Measurements from ENCODE around the gene PKP4.

GRCh38 chr2:158600155-158600802, 143.5 kb downstream of the PKP4 start:
- no peak for TF ChIP-seq CTCF (IDR thresholded peaks at IDR 0.05; ENCODE audit: low read length)
- TF ChIP-seq EZH2 (IDR thresholded peaks at IDR 0.05; ENCODE audit: borderline replicate concordance, low read length): no peak
